Trophoblast cell (in vitro differentiated cells and primary cell): Measurements from ENCODE around the gene TBX4.

Experiments used
- DNase-seq, 2 donors: peaks; one replicate each; pipeline ENCODE4 v3.0.0-alpha.2; 2016
- H2AFZ ChIP-seq: 2 replicates; pipeline ENCODE4 v1.6.1; 2013; ENCODE audit warnings: low read length, moderate library complexity, mild to moderate bottlenecking; ENCODE audit not compliant: insufficient read depth, poor library complexity
- H2AK5ac ChIP-seq: 2 replicates; pipeline ENCODE4 v1.6.1; 2013; ENCODE audit warnings: mild to moderate bottlenecking, low read length
- H2BK120ac ChIP-seq: 2 replicates; pipeline ENCODE4 v1.6.1; 2013; ENCODE audit warnings: low read length, mild to moderate bottlenecking, moderate library complexity; ENCODE audit not compliant: insufficient read depth, poor library complexity
- H2BK12ac ChIP-seq: 2 replicates; pipeline ENCODE4 v1.6.1; 2013; ENCODE audit warnings: mild to moderate bottlenecking, low read length, moderate library complexity
- H2BK5ac ChIP-seq: 2 replicates; pipeline ENCODE4 v1.6.1; 2013; ENCODE audit warnings: low read length, low read depth, moderate library complexity, mild to moderate bottlenecking; ENCODE audit not compliant: poor library complexity
- H3K14ac ChIP-seq: 2 replicates; pipeline ENCODE4 v1.6.1; 2013; ENCODE audit warnings: mild to moderate bottlenecking, low read length
- H3K18ac ChIP-seq: 2 replicates; pipeline ENCODE4 v1.6.1; 2013; ENCODE audit warnings: mild to moderate bottlenecking, low read length
- H3K23ac ChIP-seq: 2 replicates; pipeline ENCODE4 v1.6.1; 2013; ENCODE audit warnings: low read length
- H3K27ac ChIP-seq: 2 replicates; pipeline ENCODE4 v1.5.1; 2013; ENCODE audit warnings: low read depth, mild to moderate bottlenecking, inconsistent platforms, low read length, moderate library complexity
- H3K27me3 ChIP-seq: 2 replicates; pipeline ENCODE4 v1.6.1; 2013; ENCODE audit warnings: inconsistent platforms, mild to moderate bottlenecking, low read length, moderate library complexity; ENCODE audit not compliant: insufficient read depth
- H3K36me3 ChIP-seq, 2 experiments: 1 replicate in 1 of 2; 2 replicates in 1 of 2; pipeline ENCODE4 v1.6.1; 2013; ENCODE audit warnings: low read length in 2 of 2, mild to moderate bottlenecking in 2 of 2, moderate library complexity in 1 of 2; ENCODE audit not compliant: insufficient read depth in 2 of 2, control insufficient read depth in 1 of 2
- H3K4ac ChIP-seq: 2 replicates; pipeline ENCODE4 v1.6.1; 2013; ENCODE audit warnings: low read depth, mild to moderate bottlenecking, low read length, moderate library complexity
- H3K4me1 ChIP-seq, 2 experiments: 1 replicate in 1 of 2; 2 replicates in 1 of 2; pipeline ENCODE4 v1.6.1; 2013; ENCODE audit warnings: low read length in 2 of 2, mild to moderate bottlenecking in 2 of 2, moderate library complexity in 1 of 2; ENCODE audit not compliant: insufficient read depth in 2 of 2, control insufficient read depth in 1 of 2
- H3K4me2 ChIP-seq: 2 replicates; pipeline ENCODE4 v1.6.1; 2013; ENCODE audit warnings: inconsistent platforms, mild to moderate bottlenecking, low read length, moderate library complexity
- H3K4me3 ChIP-seq: 2 replicates; pipeline ENCODE4 v1.5.1; 2013; ENCODE audit warnings: mild to moderate bottlenecking, low read depth, low read length, inconsistent platforms
- H3K79me1 ChIP-seq: one replicate; pipeline ENCODE4 v1.6.1; 2013; ENCODE audit warnings: low read length
- H3K79me2 ChIP-seq: 2 replicates; pipeline ENCODE4 v1.6.1; 2013; ENCODE audit warnings: low read length, mild to moderate bottlenecking; ENCODE audit not compliant: control insufficient read depth, insufficient read depth, poor library complexity
- H3K9ac ChIP-seq: 2 replicates; pipeline ENCODE4 v1.6.1; 2013; ENCODE audit warnings: mild to moderate bottlenecking, low read length
- H3K9me3 ChIP-seq: 2 replicates; pipeline ENCODE4 v1.6.1; 2013; ENCODE audit warnings: low read depth, mild to moderate bottlenecking, control low read depth, inconsistent platforms, low read length; ENCODE audit not compliant: insufficient read depth
- H4K12ac ChIP-seq: 2 replicates; pipeline ENCODE4 v1.6.1; 2013; ENCODE audit warnings: low read depth, mild to moderate bottlenecking, low read length, moderate library complexity
- H4K8ac ChIP-seq: 2 replicates; pipeline ENCODE4 v1.6.1; 2013; ENCODE audit warnings: low read depth, mild to moderate bottlenecking, low read length, moderate library complexity
- H4K91ac ChIP-seq: one replicate; pipeline ENCODE4 v1.6.1; 2013; ENCODE audit warnings: low read depth, mild to moderate bottlenecking, low read length, moderate library complexity
- WGBS: extraction: QIAGEN DNeasy Blood & Tissue Kit; methylation state at CpG from one replicate; pipeline ENCODE4 v1.1.7; 2013; ENCODE audit warnings: missing lambda C conversion rate; ENCODE audit not compliant: insufficient read length, insufficient coverage; ENCODE audit errors: extremely low coverage; 5-methylcytosine and 5-hydroxymethylcytosine counted together

The TBX4 gene

DNA sequence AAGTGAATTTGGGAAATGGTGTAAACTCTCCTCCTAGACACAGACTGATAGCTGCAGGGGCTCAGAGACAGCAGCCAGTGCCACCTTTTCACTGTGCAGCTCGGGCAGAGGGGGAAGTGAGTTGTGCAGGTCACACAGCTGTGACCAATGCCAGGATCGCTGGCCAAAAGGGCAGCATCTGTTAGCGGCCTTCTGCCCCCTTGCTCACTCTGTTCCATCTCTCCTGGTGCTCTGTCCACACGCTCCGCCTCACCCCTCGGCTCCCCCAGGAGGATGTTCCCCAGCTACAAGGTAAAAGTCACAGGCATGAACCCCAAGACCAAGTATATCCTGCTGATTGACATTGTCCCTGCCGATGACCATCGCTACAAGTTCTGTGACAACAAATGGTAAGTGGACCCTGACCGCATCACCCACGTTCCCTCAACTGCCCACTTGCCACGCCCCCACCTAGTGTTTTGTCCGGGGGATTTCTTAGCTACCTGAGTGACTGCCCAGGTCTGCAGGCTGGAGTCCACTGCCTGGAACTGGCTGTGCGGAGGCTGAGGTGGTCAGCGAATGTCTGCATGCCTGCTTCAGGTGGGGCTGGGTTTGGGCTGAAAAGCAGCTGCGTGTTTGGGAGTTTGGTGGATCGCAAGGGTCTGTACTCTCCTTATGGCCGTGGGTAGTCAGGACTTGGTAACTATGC is 13.5 kb downstream of the TBX4 start:
- no peak overlapping the region for H3K23ac ChIP-seq
- H3K4me3 ChIP-seq, result no peak overlapping the region
- H3K36me3 ChIP-seq, result no peaks in the 10 kb centered on the region
- no peak overlapping the region for H3K18ac ChIP-seq
- no peak overlapping the region for H3K9ac ChIP-seq
- no peak overlapping the region for H3K27ac ChIP-seq
- no peak overlapping the region for H3K4me2 ChIP-seq
- peaks cover 26% of the 10 kb centered on the region for H3K27me3 ChIP-seq
- H2AK5ac ChIP-seq, result no peak overlapping the region
- H3K4ac ChIP-seq, result no peak overlapping the region
- H2AFZ ChIP-seq, result no peak overlapping the region
- H3K79me2 ChIP-seq, result no peaks in the 10 kb centered on the region
- no peak overlapping the region for H4K12ac ChIP-seq
- no peak overlapping the region for H4K91ac ChIP-seq
- no peak overlapping the region for H4K8ac ChIP-seq
- peaks cover 7 to 9% of the 10 kb centered on the region in 2 experiments for H3K4me1 ChIP-seq
- H2BK120ac ChIP-seq, result no peak overlapping the region
- peaks cover 7% of the 10 kb centered on the region for H3K9me3 ChIP-seq
- no peaks in the 10 kb centered on the region for H3K79me1 ChIP-seq
- WGBS, result no CpG with 5 or more reads among the region's 17 CpGs
- no peak overlapping the region for H2BK12ac ChIP-seq
- no peak for DNase-seq
- H2BK5ac ChIP-seq, result no peak overlapping the region
- no peak overlapping the region for H3K14ac ChIP-seq

DNA sequence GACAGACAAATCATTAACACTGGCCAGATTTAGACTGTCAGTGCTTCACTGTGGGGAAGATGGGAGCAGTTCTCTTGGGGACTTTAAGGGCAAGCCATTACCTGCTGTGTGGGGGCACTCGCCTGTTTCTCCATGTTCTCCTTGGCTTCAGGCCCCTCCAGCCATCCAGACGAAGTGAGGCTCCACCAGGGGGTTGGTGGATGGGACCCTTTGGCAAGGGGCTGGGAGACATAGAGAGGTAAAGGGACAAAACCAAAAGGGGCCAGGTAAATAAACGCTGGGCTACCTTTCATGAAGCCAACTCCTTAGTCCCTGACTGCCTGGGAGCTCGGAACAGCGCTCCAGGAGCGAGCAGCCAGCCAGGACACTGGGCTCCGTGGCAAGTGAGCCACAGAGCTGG is 14.0 kb downstream of the TBX4 start:
- no peak overlapping the region for H4K8ac ChIP-seq
- WGBS, result no CpG with 5 or more reads among the region's 7 CpGs

GRCh38 chr17:61467416-61468262 is 15.4 kb downstream of the TBX4 start:
- H3K27me3 ChIP-seq, result peaks cover 8% of the 10 kb centered on the region
- no peak overlapping the region for H3K4me2 ChIP-seq
- DNase-seq, result peak in 1 of 2 donors; percentile 32
- H2BK12ac ChIP-seq, result no peak overlapping the region
- H3K79me1 ChIP-seq, result no peaks in the 10 kb centered on the region
- no peak overlapping the region for H2AFZ ChIP-seq
- no peak overlapping the region for H3K9ac ChIP-seq
- no peak overlapping the region for H2BK5ac ChIP-seq
- no peak overlapping the region for H3K27ac ChIP-seq
- H4K8ac ChIP-seq, result no peak overlapping the region
- no peak overlapping the region for H4K91ac ChIP-seq
- H3K36me3 ChIP-seq, result no peaks in the 10 kb centered on the region
- H3K9me3 ChIP-seq, result peaks cover 7% of the 10 kb centered on the region
- H3K4me1 ChIP-seq, result peaks cover 7% of the 10 kb centered on the region in 2 experiments
- WGBS, result no CpG with 5 or more reads among the region's 15 CpGs
- no peak overlapping the region for H2AK5ac ChIP-seq
- no peak overlapping the region for H3K4me3 ChIP-seq
- no peak overlapping the region for H2BK120ac ChIP-seq
- no peak overlapping the region for H3K14ac ChIP-seq
- no peaks in the 10 kb centered on the region for H3K79me2 ChIP-seq
- H3K4ac ChIP-seq, result no peak overlapping the region
- no peak overlapping the region for H3K23ac ChIP-seq
- no peak overlapping the region for H4K12ac ChIP-seq
- no peak overlapping the region for H3K18ac ChIP-seq

More for the DNA sequence above, 14.0 kb downstream of the TBX4 start:
- no peak overlapping the region for H4K91ac ChIP-seq
- no peak for DNase-seq
- no peak overlapping the region for H3K4ac ChIP-seq
- H2AFZ ChIP-seq, result no peak overlapping the region
- H3K9ac ChIP-seq, result no peak overlapping the region
- no peak overlapping the region for H2BK5ac ChIP-seq
- H3K23ac ChIP-seq, result no peak overlapping the region
- H3K27ac ChIP-seq, result no peak overlapping the region
- H2BK12ac ChIP-seq, result no peak overlapping the region
- no peaks in the 10 kb centered on the region for H3K79me1 ChIP-seq
- H2BK120ac ChIP-seq, result no peak overlapping the region
- peaks cover 21% of the 10 kb centered on the region for H3K27me3 ChIP-seq
- H3K4me1 ChIP-seq, result peaks cover 7 to 9% of the 10 kb centered on the region in 2 experiments
- no peaks in the 10 kb centered on the region for H3K79me2 ChIP-seq
- no peak overlapping the region for H4K12ac ChIP-seq
- no peak overlapping the region for H3K4me2 ChIP-seq
- H3K9me3 ChIP-seq, result peaks cover 7% of the 10 kb centered on the region
- H2AK5ac ChIP-seq, result no peak overlapping the region
- no peaks in the 10 kb centered on the region for H3K36me3 ChIP-seq
- no peak overlapping the region for H3K18ac ChIP-seq
- H3K4me3 ChIP-seq, result no peak overlapping the region
- no peak overlapping the region for H3K14ac ChIP-seq

DNA sequence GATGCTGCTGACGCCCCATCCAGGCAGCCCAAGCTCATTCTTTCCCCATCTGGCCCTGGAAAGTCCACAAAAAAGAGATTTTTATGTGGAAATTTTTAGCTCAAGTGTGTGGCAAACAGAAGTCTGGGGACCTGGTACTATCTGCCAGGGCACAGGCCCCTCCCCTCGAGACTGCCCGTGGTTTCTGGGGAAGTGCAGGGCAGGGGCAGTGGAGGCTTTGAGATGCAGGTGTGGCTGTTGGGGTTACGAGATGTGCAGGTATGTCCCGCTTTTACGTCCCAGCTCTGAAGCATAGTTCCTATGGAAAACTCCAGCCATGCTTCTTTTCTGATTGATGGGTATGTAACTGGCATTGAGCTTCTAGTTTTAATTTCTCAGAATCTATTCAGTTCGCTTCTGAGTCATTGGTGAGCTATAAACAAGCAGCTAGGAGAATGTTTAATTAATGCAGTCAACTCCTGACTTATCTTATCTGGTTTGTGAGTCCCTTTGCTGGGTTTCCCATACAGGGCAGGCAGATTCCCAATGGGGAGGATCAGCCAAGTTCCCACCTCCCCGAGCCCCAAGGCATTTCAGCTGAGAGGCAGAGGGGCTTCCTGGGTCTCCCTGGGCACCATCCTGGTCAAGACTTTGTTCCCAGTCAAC is 16.2 kb downstream of the TBX4 start:
- no peak overlapping the region for H3K23ac ChIP-seq
- H4K12ac ChIP-seq, result no peak overlapping the region
- no CpG with 5 or more reads among the region's 8 CpGs for WGBS

More for the DNA sequence above, 16.2 kb downstream of the TBX4 start:
- Histone ChIP-seq H2BK120ac (no peak overlapping the region), H3K36me3 (no peaks in the 10 kb centered on the region), H3K4ac (no peak overlapping the region), H2BK12ac (no peak overlapping the region), H3K18ac (no peak overlapping the region), H3K9me3 (peaks cover 4% of the 10 kb centered on the region), H2AFZ (no peak overlapping the region), H3K4me3 (no peak overlapping the region), H3K4me2 (no peak overlapping the region), H3K79me1 (no peaks in the 10 kb centered on the region), H3K9ac (no peak overlapping the region), H4K91ac (no peak overlapping the region), H2AK5ac (no peak overlapping the region), H3K14ac (no peak overlapping the region), H3K79me2 (no peaks in the 10 kb centered on the region), H2BK5ac (no peak overlapping the region), H3K27ac (no peak overlapping the region), H3K27me3 (peaks cover 2% of the 10 kb centered on the region), H4K8ac (no peak overlapping the region), H3K4me1 (peaks cover 4% of the 10 kb centered on the region in 2 experiments)
- no peak for DNase-seq
